Measurements from ENCODE around the gene MFSD8. TPM values are rescaled to one million over a fixed set of nuclear protein-coding genes. Genes with fewer than 3 reads are reported as not detected.

Gene MFSD8
- total RNA-seq, 1 experiment from 2014 or later, result 27.9 TPM

DNA sequence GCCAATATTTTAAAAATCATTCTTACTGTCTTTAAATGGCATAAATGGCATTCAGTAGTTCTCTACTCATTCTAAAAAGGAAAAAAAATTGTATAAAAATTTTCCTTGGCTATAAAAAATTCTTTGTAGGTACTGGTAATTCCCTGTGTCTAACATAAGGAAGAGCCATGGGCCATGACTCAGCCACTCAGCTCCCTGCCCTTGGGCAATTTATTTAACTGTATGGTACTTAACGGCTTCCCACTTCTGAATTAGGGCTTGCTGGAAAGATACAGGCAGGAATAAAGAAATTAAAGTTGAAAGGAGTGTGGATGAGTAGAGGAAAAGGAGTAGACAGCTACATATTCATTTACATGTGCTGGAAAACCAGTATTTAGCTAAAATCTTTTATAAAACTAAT, 30.8 kb upstream of the MFSD8 start:
- TF ChIP-seq, protein P1, sequence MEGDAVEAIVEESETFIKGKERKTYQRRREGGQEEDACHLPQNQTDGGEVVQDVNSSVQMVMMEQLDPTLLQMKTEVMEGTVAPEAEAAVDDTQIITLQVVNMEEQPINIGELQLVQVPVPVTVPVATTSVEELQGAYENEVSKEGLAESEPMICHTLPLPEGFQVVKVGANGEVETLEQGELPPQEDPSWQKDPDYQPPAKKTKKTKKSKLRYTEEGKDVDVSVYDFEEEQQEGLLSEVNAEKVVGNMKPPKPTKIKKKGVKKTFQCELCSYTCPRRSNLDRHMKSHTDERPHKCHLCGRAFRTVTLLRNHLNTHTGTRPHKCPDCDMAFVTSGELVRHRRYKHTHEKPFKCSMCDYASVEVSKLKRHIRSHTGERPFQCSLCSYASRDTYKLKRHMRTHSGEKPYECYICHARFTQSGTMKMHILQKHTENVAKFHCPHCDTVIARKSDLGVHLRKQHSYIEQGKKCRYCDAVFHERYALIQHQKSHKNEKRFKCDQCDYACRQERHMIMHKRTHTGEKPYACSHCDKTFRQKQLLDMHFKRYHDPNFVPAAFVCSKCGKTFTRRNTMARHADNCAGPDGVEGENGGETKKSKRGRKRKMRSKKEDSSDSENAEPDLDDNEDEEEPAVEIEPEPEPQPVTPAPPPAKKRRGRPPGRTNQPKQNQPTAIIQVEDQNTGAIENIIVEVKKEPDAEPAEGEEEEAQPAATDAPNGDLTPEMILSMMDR (IDR thresholded peaks at IDR 0.05; ENCODE audit: insufficient read depth in 1 of 2, low read depth in 1 of 2, low read length in 1 of 2, severe bottlenecking in 1 of 2, unreplicated experiment in 1 of 2), result no peak
- no peak for DNase-seq
- intact Hi-C loops (cut with micrococcal nuclease; ENCODE audit: unreplicated experiment), result no loop called here
- Mint-ChIP-seq H3K4me1 (ENCODE audit: low read depth, unreplicated experiment) (no peaks in the 10 kb centered on the region), H3K36me3 (ENCODE audit: insufficient read depth, unreplicated experiment) (peaks cover 10% of the 10 kb centered on the region), H3K4me3 (ENCODE audit: unreplicated experiment) (no peak overlapping the region), H3K9me3 (ENCODE audit: unreplicated experiment) (peaks cover 9% of the 10 kb centered on the region), H3K27ac (ENCODE audit: unreplicated experiment) (no peak overlapping the region), H3K27me3 (ENCODE audit: insufficient read depth, unreplicated experiment) (no peaks in the 10 kb centered on the region)
- ChIA-PET POLR2A (no interaction called here), CTCF (no interaction called here)
- Histone ChIP-seq H3K4me1 (no peaks in the 10 kb centered on the region), H3K9me3 (peaks cover 12% of the 10 kb centered on the region; the same call in 1 of the 2 replicates), H3K36me3 (ENCODE audit: control insufficient read depth, insufficient read depth, low read length) (no peaks in the 10 kb centered on the region), H3K4me3 (ENCODE audit: low read depth, low read length) (no peak overlapping the region), H3K27me3 (replicated peaks; ENCODE audit: control insufficient read depth, insufficient read depth, low read length) (no peaks in the 10 kb centered on the region)
- no TSS peak for BruUV-seq (replicated peaks)

DNA sequence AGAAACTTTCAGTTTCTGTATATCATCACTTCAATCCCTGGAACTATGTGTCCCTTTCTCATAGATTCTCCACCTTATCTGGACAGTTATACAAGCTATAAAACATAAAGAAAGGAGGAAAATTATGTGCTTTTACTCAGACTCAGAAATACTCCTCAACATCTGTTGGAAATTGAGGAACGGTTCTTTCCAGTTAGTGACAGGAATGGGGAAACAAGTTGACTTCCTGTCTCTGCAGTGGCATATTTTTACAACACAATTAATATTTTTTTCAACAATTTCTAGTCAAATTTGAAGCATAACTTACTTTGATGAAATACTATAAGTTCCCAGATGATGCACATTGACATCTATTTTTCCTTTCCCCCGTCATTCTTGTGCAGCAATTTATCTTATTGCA, 28.2 kb upstream of the MFSD8 start:
- no peaks in the 10 kb centered on the region for H3K4me1 Mint-ChIP-seq (ENCODE audit: low read depth, unreplicated experiment)
- ChIA-PET POLR2A (no interaction called here), CTCF (no interaction called here)
- peaks cover 12% of the 10 kb centered on the region; the same call in 1 of the 2 replicates for H3K9me3 ChIP-seq
- no peaks in the 10 kb centered on the region for H3K36me3 ChIP-seq (ENCODE audit: control insufficient read depth, insufficient read depth, low read length)
- TF ChIP-seq, protein P1 (IDR thresholded peaks at IDR 0.05; ENCODE audit: insufficient read depth in 1 of 2, low read depth in 1 of 2, low read length in 1 of 2, severe bottlenecking in 1 of 2, unreplicated experiment in 1 of 2), result no peak
- no peak for DNase-seq
- H3K4me3 ChIP-seq (ENCODE audit: low read depth, low read length), result no peak overlapping the region
- intact Hi-C loops (cut with micrococcal nuclease; ENCODE audit: unreplicated experiment), result no loop called here
- no peaks in the 10 kb centered on the region for H3K27me3 ChIP-seq (replicated peaks; ENCODE audit: control insufficient read depth, insufficient read depth, low read length)
- H3K9me3 Mint-ChIP-seq (ENCODE audit: unreplicated experiment), result peaks cover 9% of the 10 kb centered on the region
- no peak overlapping the region for H3K4me3 Mint-ChIP-seq (ENCODE audit: unreplicated experiment)
- H3K4me1 ChIP-seq, result no peaks in the 10 kb centered on the region
- no TSS peak for BruUV-seq (replicated peaks)
- H3K27ac Mint-ChIP-seq (ENCODE audit: unreplicated experiment), result no peak overlapping the region
- H3K27me3 Mint-ChIP-seq (ENCODE audit: insufficient read depth, unreplicated experiment), result no peaks in the 10 kb centered on the region
- H3K36me3 Mint-ChIP-seq (ENCODE audit: insufficient read depth, unreplicated experiment), result peaks cover 10% of the 10 kb centered on the region

DNA sequence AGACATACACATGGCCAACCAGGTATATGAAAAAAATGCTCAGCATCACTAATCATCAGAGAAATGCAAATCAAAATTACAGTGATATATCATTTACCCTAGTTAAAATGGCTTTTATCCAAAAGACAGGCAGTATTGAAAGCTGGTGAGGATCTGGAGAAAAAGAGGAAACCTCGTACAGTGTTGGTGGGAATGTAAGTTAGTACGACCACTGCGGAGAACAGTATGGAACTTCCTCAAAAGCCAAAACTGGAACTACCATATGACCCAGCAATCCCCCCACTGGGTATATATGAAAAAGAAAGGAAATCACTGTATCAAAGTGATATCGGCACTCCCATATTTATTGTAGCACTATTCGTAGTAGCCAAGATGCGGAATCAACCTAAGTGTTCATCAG, 23.7 kb upstream of the MFSD8 start:
- Mint-ChIP-seq H3K4me1 (ENCODE audit: low read depth, unreplicated experiment) (no peaks in the 10 kb centered on the region), H3K4me3 (ENCODE audit: unreplicated experiment) (no peak overlapping the region), H3K36me3 (ENCODE audit: insufficient read depth, unreplicated experiment) (peaks cover 9% of the 10 kb centered on the region), H3K9me3 (ENCODE audit: unreplicated experiment) (no peaks in the 10 kb centered on the region), H3K27me3 (ENCODE audit: insufficient read depth, unreplicated experiment) (no peaks in the 10 kb centered on the region), H3K27ac (ENCODE audit: unreplicated experiment) (no peak overlapping the region)
- H3K4me3 ChIP-seq (ENCODE audit: low read depth, low read length), result no peak overlapping the region
- intact Hi-C loops (cut with micrococcal nuclease; ENCODE audit: unreplicated experiment), result no loop called here
- no TSS peak for BruUV-seq (replicated peaks)
- ChIA-PET CTCF (no interaction called here), POLR2A (no interaction called here)
- no peaks in the 10 kb centered on the region for H3K27me3 ChIP-seq (replicated peaks; ENCODE audit: control insufficient read depth, insufficient read depth, low read length)
- DNase-seq, result no peak
- H3K9me3 ChIP-seq, result no peaks in the 10 kb centered on the region
- no peaks in the 10 kb centered on the region for H3K36me3 ChIP-seq (ENCODE audit: control insufficient read depth, insufficient read depth, low read length)
- TF ChIP-seq, protein P1 (IDR thresholded peaks at IDR 0.05; ENCODE audit: insufficient read depth in 1 of 2, low read depth in 1 of 2, low read length in 1 of 2, severe bottlenecking in 1 of 2, unreplicated experiment in 1 of 2), result no peak
- no peaks in the 10 kb centered on the region for H3K4me1 ChIP-seq
